ENCODE measurements around the gene ETV7. TPM values are rescaled to one million over a fixed set of nuclear protein-coding genes. Genes with fewer than 3 reads are reported as not detected.
A peak's percentile ranks its signal among the peaks of the same experiment; 100 is the strongest.

ETV7 gene
- total and polyA plus RNA-seq, 2 of the 13 experiments (the other 11 are each of a cell fraction or from before 2014, with no cell fraction given), result not detected

GRCh38 chr6:36389353-36389752, 1.9 kb upstream of the ETV7 start:
- H3K79me2 ChIP-seq (ENCODE audit: insufficient read depth, low read length), result no peaks in the 10 kb centered on the region
- DNase-seq (ENCODE audit: low spot score), result no peak
- no peak for TF ChIP-seq ZNF737 (CRISPR knock-in tag; IDR thresholded peaks at IDR 0.05; ENCODE audit: borderline replicate concordance)
- H4K20me1 ChIP-seq (ENCODE audit: insufficient read depth, low read length), result no peaks in the 10 kb centered on the region
- no peak overlapping the region for H3K4me3 ChIP-seq (replicated peaks in 1 of 3; ENCODE audit: insufficient read depth in 1 of 3, low read depth in 2 of 3, low read length in 3 of 3)
- no peak for FAIRE-seq
- ChIA-PET CTCF (ENCODE audit: low intra/inter-chr PET ratio, low total read pairs) (no interaction called here), POLR2A (no interaction called here)
- in situ Hi-C loops (cut with HindIII; ENCODE audit: extremely low pct_ligation_motif_present, low pct_unique_long_range_greater_than_20kb), result no loop called here
- H3K4me2 ChIP-seq (ENCODE audit: low read depth, low read length), result no peak overlapping the region
- no TSS peak for BruUV-seq (replicated peaks)
- H3K36me3 ChIP-seq (replicated peaks in 1 of 2; ENCODE audit: control insufficient read depth in 1 of 2, insufficient read depth in 2 of 2, low read length in 2 of 2), result no peaks in the 10 kb centered on the region
- no peak overlapping the region for H3K9ac ChIP-seq (ENCODE audit: insufficient read depth, low read depth, low read length)
- peaks cover 4 to 61% of the 10 kb centered on the region in 2 experiments for H3K27me3 ChIP-seq (ENCODE audit: control insufficient read depth in 1 of 2, insufficient read depth in 2 of 2, low read length in 2 of 2)
- ATAC-seq, result no peak
- intact Hi-C loops (cut with micrococcal nuclease; ENCODE audit: unreplicated experiment), result no loop called here
- peaks cover 25% of the 10 kb centered on the region for H3K4me1 ChIP-seq (ENCODE audit: insufficient read depth, low read length)
- H3K27ac ChIP-seq (ENCODE audit: extremely low read length, insufficient read depth, low read length), result no peak overlapping the region
- H3K9me3 ChIP-seq (ENCODE audit: low read length), result no peaks in the 10 kb centered on the region
- no peak overlapping the region for H2AFZ ChIP-seq (ENCODE audit: low read length)

- Histone ChIP-seq H3K4me2 (ENCODE audit: low read depth, low read length) (peak overlapping the region; percentile 89), H3K9me3 (ENCODE audit: low read length) (no peaks in the 10 kb centered on the region), H4K20me1 (ENCODE audit: insufficient read depth, low read length) (no peaks in the 10 kb centered on the region), H3K4me3 (replicated peaks in 1 of 3; ENCODE audit: insufficient read depth in 1 of 3, low read depth in 2 of 3, low read length in 3 of 3) (peak overlapping the region; percentile 55 to 70 (median 56)), H3K27ac (ENCODE audit: extremely low read length, insufficient read depth, low read length) (no peak overlapping the region), H3K27me3 (ENCODE audit: control insufficient read depth in 1 of 2, insufficient read depth in 2 of 2, low read length in 2 of 2) (peaks cover 4 to 65% of the 10 kb centered on the region in 2 experiments), H3K9ac (ENCODE audit: insufficient read depth, low read depth, low read length) (peak overlapping the region; percentile 16; the same call in 1 of the 2 replicates), H2AFZ (ENCODE audit: low read length) (peak overlapping the region; percentile 55), H3K79me2 (ENCODE audit: insufficient read depth, low read length) (no peaks in the 10 kb centered on the region), H3K36me3 (replicated peaks in 1 of 2; ENCODE audit: control insufficient read depth in 1 of 2, insufficient read depth in 2 of 2, low read length in 2 of 2) (no peaks in the 10 kb centered on the region), H3K4me1 (ENCODE audit: insufficient read depth, low read length) (peaks cover 25% of the 10 kb centered on the region)
- FAIRE-seq, result no peak
- intact Hi-C loops (cut with micrococcal nuclease; ENCODE audit: unreplicated experiment), result no loop called here
- in situ Hi-C loops (cut with HindIII; ENCODE audit: extremely low pct_ligation_motif_present, low pct_unique_long_range_greater_than_20kb), result no loop called here
- ATAC-seq, result peak; percentile 53
- no peak for DNase-seq (ENCODE audit: low spot score)
- WGBS (ENCODE audit: low lambda C conversion rate), result 6% methylated on average over 32 of the region's 33 CpGs
- ChIA-PET CTCF (ENCODE audit: low intra/inter-chr PET ratio, low total read pairs) (no interaction called here), POLR2A (interaction anchor here (1.5 kb wide), 1 partner anchor 37 kb away, joined by 3 read pairs; no protein-coding TSS in a partner anchor)
- no TSS peak for BruUV-seq (replicated peaks)
- TF ChIP-seq ZNF225 (CRISPR knock-in tag; IDR thresholded peaks at IDR 0.05), result peak; percentile 53; the same call in 1 of the 2 replicates
- TF ChIP-seq UBTF (CRISPR knock-in tag; IDR thresholded peaks at IDR 0.05), result 0 out of 2 replicates have a peak, but pooled peaks have one; percentile 17
- TF ChIP-seq ZNF501 (CRISPR knock-in tag; IDR thresholded peaks at IDR 0.05), result 0 out of 2 replicates have a peak, but pooled peaks have one; percentile 43
- TF ChIP-seq ZBTB7B (CRISPR knock-in tag; IDR thresholded peaks at IDR 0.05), result peak; percentile 10; the same call in 1 of the 2 replicates
- TF ChIP-seq AFF4 (CRISPR knock-in tag; IDR thresholded peaks at IDR 0.05), result no peak
- TF ChIP-seq EED (CRISPR knock-in tag; IDR thresholded peaks at IDR 0.05), result peak; percentile 53; the same call in 1 of the 2 replicates
- peak; percentile 16; the same call in 1 of the 2 replicates for TF ChIP-seq HNF1B (CRISPR knock-in tag; IDR thresholded peaks at IDR 0.05)
Observed at GRCh38 chr6:36386495-36387439, 702 bp downstream of the ETV7 start.
